ENCODE results near the gene TTLL9.

DNA sequence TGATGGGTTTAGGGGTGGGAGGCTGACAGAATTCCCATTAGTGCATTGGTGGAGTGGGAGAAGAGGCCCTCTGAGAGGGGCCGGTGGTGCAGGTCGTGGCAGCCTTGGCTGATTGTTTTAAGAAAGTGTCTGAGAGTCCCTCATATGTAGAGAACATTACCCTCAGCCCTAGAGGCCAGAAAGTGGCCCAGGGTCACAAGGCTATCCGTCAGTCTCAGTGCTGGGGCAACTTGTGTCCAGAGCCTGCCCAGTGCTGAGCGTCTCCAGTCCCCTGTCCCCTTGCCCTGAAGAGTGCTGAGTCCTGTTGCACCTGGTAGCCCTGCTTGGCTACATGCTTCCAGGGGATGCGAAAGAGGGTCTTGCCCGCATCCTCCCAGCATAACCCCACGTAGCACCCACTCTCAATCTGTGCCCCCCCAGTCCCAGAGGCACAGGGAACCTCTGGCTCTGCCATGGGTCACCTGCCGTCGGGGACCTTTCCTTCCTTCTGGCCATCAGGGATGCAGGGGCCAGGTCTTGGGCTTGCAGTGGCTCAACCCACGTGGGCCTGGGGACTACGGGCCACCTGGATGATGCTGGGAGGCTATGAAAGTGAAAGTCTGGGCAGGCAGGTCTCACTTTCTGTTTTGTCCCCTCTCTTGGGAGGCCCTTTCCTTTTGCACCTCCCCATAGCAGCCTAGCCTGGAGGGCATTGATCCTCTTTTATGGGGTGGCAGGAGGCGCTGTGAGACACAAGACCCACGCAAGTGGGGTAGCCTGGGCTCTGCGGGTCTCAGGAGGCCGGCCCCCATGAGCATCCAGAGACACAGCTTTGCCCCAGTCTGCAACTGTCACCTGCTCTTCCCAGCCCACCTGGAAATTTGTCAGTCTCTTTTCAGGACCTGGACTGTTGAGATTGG lies 12.3 kb upstream of the TTLL9 start:
- TF ChIP-seq, protein P1, sequence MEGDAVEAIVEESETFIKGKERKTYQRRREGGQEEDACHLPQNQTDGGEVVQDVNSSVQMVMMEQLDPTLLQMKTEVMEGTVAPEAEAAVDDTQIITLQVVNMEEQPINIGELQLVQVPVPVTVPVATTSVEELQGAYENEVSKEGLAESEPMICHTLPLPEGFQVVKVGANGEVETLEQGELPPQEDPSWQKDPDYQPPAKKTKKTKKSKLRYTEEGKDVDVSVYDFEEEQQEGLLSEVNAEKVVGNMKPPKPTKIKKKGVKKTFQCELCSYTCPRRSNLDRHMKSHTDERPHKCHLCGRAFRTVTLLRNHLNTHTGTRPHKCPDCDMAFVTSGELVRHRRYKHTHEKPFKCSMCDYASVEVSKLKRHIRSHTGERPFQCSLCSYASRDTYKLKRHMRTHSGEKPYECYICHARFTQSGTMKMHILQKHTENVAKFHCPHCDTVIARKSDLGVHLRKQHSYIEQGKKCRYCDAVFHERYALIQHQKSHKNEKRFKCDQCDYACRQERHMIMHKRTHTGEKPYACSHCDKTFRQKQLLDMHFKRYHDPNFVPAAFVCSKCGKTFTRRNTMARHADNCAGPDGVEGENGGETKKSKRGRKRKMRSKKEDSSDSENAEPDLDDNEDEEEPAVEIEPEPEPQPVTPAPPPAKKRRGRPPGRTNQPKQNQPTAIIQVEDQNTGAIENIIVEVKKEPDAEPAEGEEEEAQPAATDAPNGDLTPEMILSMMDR (IDR thresholded peaks at IDR 0.05) = no peak
- TF ChIP-seq POLR2A (IDR thresholded peaks at IDR 0.05) = no peak

Data from adrenal gland (tissue), 5 donors.